Upper lobe of right lung (tissue), 1 donor: ENCODE data around the gene ENPP5. TPM values are rescaled to one million over a fixed set of nuclear protein-coding genes. Genes with fewer than 3 reads are reported as not detected.

Source experiments
- ATAC-seq: fragments of 200-7000 bp; cut with Tn5 transposase; one replicate; pipeline ENCODE4 v1.9.1; 2020; ENCODE audit warnings: mild to moderate bottlenecking, moderate library complexity
- DNase-seq: peaks from one replicate; pipeline ENCODE4 v3.0.0-alpha.2; 2020
- H3K27ac ChIP-seq: fragments of 200-600 bp; one replicate; pipeline ENCODE4 v1.8.0; 2022
- H3K27me3 ChIP-seq: fragments of 200-600 bp; one replicate; pipeline ENCODE4 v1.8.0; 2022; ENCODE audit warnings: mild to moderate bottlenecking
- H3K36me3 ChIP-seq: fragments of 200-600 bp; one replicate; pipeline ENCODE4 v1.8.0; 2022
- H3K4me1 ChIP-seq: fragments of 200-600 bp; one replicate; pipeline ENCODE4 v1.8.0; 2022
- H3K4me3 ChIP-seq: fragments of 200-600 bp; one replicate; pipeline ENCODE4 v1.8.0; 2022; ENCODE audit warnings: mild to moderate bottlenecking
- H3K9me3 ChIP-seq: fragments of 200-600 bp; one replicate; pipeline ENCODE4 v1.8.0; 2022
- intact Hi-C: fragments of 100-400 bp; cut with DNase I; formaldehyde crosslinking; loops from one replicate; pipeline ENCODE4 v1.11.0; 2022
- total RNA-seq: library from RNA; stranded (reverse); fragmentation: NEBNext Ultra II Directional; extraction: Animal tissue kit (Norgen Biotek cat#: 25700); gene quantifications from one replicate; pipeline ENCODE4 v1.2.1, GENCODE V29; 2021
- TF ChIP-seq, protein P1 (sequence below): fragments of 200-600 bp; IDR thresholded peaks from one replicate; pipeline ENCODE4 v1.8.0; 2022; ENCODE audit warnings: antibody characterized with exemption
- donor health status: DM: no; HTN: yes; CAD: no; lungs with severe emphysema.

Gene ENPP5
- total RNA-seq, 1 donor from 2014 or later, result 7.3 TPM

DNA sequence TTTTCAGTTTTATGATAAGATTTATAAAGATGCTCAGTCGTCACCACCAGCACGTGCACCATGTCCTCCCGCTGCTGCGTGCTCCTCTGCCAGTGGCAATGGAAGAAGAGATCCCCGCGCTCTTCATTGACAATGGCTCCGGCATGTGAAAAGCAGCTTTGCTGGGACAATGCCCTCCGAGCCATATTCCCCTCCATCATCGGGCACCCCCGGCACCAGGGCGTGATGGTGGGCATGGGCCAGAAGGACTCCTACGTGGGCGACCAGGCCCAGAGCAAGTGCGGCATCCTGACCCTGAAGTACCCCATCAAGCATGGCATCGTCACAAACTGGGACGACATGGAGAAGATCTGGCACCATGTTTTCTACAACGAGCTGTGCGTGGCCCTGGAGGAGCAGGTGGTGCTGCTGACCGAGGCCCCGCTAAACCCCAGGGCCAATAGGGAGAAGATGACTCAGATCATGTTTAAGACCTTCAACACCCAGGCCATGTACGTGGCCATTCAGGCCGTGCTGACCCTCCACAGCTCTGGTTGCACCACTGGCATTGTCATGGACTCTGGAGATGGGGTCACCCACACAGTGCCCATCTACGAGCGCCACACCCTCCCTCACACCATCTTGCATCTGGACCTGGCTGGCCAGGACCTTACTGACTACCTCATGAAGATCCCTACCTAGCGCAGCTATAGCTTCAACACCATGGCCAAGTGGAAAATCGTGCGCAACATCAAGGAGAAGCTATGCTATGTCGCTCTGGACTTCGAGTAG lies 34.3 kb upstream of the ENPP5 start:
- no peak for DNase-seq
- H3K9me3 ChIP-seq, result no peaks in the 10 kb centered on the region
- TF ChIP-seq, protein P1, sequence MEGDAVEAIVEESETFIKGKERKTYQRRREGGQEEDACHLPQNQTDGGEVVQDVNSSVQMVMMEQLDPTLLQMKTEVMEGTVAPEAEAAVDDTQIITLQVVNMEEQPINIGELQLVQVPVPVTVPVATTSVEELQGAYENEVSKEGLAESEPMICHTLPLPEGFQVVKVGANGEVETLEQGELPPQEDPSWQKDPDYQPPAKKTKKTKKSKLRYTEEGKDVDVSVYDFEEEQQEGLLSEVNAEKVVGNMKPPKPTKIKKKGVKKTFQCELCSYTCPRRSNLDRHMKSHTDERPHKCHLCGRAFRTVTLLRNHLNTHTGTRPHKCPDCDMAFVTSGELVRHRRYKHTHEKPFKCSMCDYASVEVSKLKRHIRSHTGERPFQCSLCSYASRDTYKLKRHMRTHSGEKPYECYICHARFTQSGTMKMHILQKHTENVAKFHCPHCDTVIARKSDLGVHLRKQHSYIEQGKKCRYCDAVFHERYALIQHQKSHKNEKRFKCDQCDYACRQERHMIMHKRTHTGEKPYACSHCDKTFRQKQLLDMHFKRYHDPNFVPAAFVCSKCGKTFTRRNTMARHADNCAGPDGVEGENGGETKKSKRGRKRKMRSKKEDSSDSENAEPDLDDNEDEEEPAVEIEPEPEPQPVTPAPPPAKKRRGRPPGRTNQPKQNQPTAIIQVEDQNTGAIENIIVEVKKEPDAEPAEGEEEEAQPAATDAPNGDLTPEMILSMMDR, result no peak
- H3K36me3 ChIP-seq, result no peaks in the 10 kb centered on the region
- no peak for ATAC-seq
- no peaks in the 10 kb centered on the region for H3K4me1 ChIP-seq
- H3K27ac ChIP-seq, result no peak overlapping the region
- H3K27me3 ChIP-seq, result no peaks in the 10 kb centered on the region
- intact Hi-C loops, result no loop called here
- H3K4me3 ChIP-seq, result no peak overlapping the region

DNA sequence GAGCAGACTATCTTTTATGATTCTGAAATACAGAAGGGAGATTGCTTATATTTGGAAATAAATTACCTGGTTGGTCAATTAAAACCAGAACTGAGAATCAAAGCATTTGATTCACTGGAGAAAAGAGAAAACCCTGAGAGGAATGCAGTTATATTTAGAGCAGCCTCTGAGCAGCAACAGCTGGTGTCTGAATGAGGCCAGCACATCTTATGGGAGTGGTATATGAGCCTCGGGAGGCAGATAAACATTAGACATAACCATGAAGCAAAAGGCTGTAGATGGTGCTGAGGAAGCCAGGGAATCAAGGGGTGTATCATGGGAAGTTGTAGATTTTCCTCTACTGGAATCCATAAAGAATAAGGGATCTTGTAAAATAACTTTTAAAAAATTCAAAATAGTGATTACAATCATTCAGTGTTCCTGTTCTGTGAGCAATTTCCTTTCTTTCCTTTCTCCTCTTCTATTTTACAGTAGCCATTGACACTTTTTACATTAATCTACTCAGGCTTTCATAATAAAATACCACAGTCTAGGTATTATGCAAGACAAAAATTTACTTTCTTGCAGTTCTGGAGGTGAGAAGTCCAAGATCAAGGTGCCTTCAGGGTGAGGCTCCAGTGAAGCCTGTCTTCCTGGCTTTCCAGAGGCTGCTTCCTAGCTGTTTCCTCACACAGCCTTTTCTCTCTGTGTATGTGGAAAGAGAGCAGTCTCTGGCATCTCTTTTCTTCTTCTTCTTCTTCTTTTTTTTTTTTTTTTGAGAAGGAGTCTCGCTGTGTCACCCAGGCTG lies 32.8 kb upstream of the ENPP5 start:
- Histone ChIP-seq H3K36me3 (no peaks in the 10 kb centered on the region), H3K27me3 (no peaks in the 10 kb centered on the region), H3K4me3 (no peak overlapping the region), H3K4me1 (no peaks in the 10 kb centered on the region), H3K27ac (no peak overlapping the region), H3K9me3 (no peaks in the 10 kb centered on the region)
- TF ChIP-seq, protein P1, result no peak
- intact Hi-C loops, result no loop called here
- ATAC-seq, result no peak
- no peak for DNase-seq

DNA sequence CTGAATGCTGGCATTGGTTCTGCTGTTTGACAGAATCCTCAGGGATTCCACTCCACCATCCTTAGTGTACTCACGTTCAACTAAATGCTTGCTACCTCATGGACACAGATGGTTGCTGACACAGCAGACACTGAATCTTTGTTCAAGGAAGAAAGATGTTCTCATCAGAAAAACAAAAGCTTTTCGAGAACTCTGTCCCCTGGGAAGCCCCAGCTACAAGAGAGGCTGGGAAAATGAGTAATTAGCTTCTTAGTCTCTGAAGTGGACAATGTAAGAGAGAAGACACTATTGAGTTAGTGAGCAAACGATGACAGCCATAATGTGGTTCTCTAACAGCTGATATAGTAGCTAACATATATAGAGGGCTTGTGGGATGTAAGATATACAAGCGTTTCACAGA lies 30.9 kb upstream of the ENPP5 start:
- no peaks in the 10 kb centered on the region for H3K36me3 ChIP-seq
- ATAC-seq, result no peak
- no peaks in the 10 kb centered on the region for H3K9me3 ChIP-seq
- intact Hi-C loops, result no loop called here
- no peak overlapping the region for H3K27ac ChIP-seq
- no peak overlapping the region for H3K4me3 ChIP-seq
- H3K4me1 ChIP-seq, result no peaks in the 10 kb centered on the region
- no peaks in the 10 kb centered on the region for H3K27me3 ChIP-seq
- TF ChIP-seq, protein P1, result no peak
- DNase-seq, result no peak

DNA sequence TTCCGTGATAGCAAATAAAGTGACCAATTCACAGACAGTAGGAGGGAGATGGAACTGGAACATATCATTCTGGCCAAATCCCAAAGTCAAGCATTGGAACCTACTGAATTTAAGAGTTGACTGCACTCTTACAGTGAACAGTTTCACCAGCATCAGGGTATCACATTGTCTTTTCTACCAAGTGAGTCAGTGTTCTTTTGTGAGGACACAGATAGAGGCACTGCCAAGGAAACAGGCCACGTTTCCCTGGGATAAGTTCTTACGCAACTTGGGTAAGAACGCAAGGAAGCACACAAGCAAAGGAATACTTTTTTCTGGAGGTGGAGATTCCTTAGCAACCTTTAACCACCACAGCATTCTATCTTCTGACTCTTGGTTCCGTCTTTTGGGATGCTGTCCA lies 28.6 kb upstream of the ENPP5 start:
- no peaks in the 10 kb centered on the region for H3K27me3 ChIP-seq
- H3K27ac ChIP-seq, result no peak overlapping the region
- H3K4me3 ChIP-seq, result no peak overlapping the region
- no peaks in the 10 kb centered on the region for H3K36me3 ChIP-seq
- intact Hi-C loops, result no loop called here
- no peak for ATAC-seq
- H3K9me3 ChIP-seq, result no peaks in the 10 kb centered on the region
- TF ChIP-seq, protein P1, result no peak
- no peaks in the 10 kb centered on the region for H3K4me1 ChIP-seq
- no peak for DNase-seq

DNA sequence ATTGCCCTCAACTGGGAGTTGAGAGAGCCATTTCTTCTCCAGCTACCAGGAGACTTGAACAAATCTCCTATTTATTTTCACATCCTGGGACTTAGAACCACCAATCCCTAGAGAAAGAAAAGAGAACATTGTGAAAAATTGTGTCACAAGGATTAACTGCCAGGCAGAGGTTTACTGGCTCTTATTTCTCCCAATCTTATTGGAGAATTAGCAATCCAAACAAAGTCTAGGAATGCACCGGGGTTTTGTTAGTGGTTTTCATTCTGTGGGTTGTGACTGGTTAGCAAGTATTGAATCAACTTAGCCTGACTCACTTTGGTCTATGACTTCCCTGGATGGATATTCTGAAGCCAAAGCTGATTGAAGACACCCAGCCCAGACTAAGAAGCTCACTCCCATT lies 21.2 kb upstream of the ENPP5 start:
- ATAC-seq (no peak), DNase-seq (no peak)
- H3K4me1 ChIP-seq, result no peaks in the 10 kb centered on the region
- intact Hi-C loops, result no loop called here
- no peaks in the 10 kb centered on the region for H3K9me3 ChIP-seq
- no peak overlapping the region for H3K27ac ChIP-seq
- TF ChIP-seq, protein P1, result no peak
- no peaks in the 10 kb centered on the region for H3K27me3 ChIP-seq
- H3K4me3 ChIP-seq, result no peak overlapping the region
- H3K36me3 ChIP-seq, result no peaks in the 10 kb centered on the region
